Measurements from ENCODE around the gene VAMP3. TPM values are rescaled to one million over a fixed set of nuclear protein-coding genes. Genes with fewer than 3 reads are reported as not detected.

The VAMP3 gene
- polyA plus RNA-seq, 1 experiment: 106 TPM

DNA sequence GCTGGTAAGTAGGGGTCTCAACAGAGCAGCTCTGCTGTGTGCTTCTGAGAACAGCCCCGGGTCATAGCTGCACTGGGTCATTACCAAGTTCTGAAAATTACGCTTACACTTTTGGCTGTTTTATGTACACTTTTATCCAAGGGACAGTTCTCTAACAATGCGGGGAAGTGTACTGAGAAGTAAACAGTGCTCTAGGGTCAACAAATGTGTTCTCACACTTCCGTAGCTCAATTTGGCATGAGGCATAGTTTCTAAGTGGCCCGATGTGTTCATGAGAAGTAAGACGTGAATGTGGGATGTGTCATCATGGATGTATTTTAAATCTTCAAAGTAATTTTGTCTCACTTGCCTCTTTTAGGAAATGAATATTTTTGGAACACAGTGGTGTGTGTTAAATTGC lies 10.9 kb upstream of the VAMP3 start:
- Histone ChIP-seq H3K27me3 (ENCODE audit: control insufficient read depth, insufficient read depth, low read length) (peaks cover 4% of the 10 kb centered on the region), H3K36me3 (ENCODE audit: control insufficient read depth, insufficient read depth, low read length) (no peaks in the 10 kb centered on the region), H3K4me3 (ENCODE audit: low read depth, low read length) (no peak overlapping the region)
- TF ChIP-seq, protein P1, sequence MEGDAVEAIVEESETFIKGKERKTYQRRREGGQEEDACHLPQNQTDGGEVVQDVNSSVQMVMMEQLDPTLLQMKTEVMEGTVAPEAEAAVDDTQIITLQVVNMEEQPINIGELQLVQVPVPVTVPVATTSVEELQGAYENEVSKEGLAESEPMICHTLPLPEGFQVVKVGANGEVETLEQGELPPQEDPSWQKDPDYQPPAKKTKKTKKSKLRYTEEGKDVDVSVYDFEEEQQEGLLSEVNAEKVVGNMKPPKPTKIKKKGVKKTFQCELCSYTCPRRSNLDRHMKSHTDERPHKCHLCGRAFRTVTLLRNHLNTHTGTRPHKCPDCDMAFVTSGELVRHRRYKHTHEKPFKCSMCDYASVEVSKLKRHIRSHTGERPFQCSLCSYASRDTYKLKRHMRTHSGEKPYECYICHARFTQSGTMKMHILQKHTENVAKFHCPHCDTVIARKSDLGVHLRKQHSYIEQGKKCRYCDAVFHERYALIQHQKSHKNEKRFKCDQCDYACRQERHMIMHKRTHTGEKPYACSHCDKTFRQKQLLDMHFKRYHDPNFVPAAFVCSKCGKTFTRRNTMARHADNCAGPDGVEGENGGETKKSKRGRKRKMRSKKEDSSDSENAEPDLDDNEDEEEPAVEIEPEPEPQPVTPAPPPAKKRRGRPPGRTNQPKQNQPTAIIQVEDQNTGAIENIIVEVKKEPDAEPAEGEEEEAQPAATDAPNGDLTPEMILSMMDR (IDR thresholded peaks at IDR 0.05; ENCODE audit: insufficient read depth, low read depth, low read length): no peak
- no peak for DNase-seq (ENCODE audit: low read depth)
- POLR2A ChIA-PET: interaction anchor here (0.7 kb wide), 1 partner anchor 8 kb away, joined by 4 read pairs; no protein-coding TSS in a partner anchor
- CTCF ChIA-PET: interaction anchor here (2.4 to 2.9 kb wide), 2 partner anchors 8 to 92 kb away, joined by 15 read pairs; no protein-coding TSS in a partner anchor

DNA sequence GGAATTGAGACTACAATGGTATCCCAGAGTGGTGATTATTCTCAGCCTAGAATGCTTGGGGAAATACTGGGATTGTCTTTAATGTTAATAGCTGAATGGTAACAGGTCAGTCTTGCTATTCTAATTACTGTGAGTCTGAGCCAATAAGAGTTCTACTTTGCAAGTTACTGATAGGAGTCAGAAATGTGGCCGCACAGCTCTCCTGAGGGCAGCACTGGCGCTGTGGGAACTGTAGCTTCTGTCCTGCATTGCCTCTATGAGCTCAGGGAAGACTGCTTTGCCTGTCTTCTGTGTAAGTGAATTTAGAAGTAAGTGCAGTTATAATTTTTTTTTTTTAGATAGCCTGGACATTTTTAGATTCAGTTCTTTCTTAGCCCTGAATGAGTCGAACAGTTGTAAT lies 10.0 kb upstream of the VAMP3 start:
- TF ChIP-seq, protein P1 (IDR thresholded peaks at IDR 0.05; ENCODE audit: insufficient read depth, low read depth, low read length): no peak
- no peak overlapping the region for H3K4me3 ChIP-seq (ENCODE audit: low read depth, low read length)
- no peak for DNase-seq (ENCODE audit: low read depth)
- H3K27me3 ChIP-seq (ENCODE audit: control insufficient read depth, insufficient read depth, low read length): peaks cover 4% of the 10 kb centered on the region
- ChIA-PET POLR2A (no interaction called here), CTCF (interaction anchor here (0.9 to 2.9 kb wide), 3 partner anchors 9 to 92 kb away, joined by 4 to 15 read pairs (median 15); no protein-coding TSS in a partner anchor)
- H3K36me3 ChIP-seq (ENCODE audit: control insufficient read depth, insufficient read depth, low read length): no peaks in the 10 kb centered on the region

DNA sequence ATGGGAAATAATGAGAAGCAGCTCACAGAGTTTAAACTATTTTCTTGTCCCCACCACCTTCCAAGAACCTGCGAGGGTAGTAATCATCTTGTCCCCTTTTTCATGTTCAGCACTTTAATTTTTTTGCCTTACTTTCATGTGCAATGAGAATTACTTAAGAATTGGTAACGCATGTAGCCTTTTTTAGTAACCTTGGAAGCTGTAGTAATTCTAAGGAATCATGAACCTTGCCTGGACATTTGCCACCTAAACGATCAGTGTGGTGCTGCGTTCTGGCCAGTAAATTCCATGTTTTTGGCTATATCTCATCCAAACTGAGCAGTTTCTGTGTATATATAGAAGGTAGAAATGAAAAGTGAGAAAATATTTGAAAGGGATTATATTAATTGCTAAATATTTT lies 3.9 kb upstream of the VAMP3 start:
- ChIA-PET POLR2A (no interaction called here), CTCF (interaction anchor here (1.5 kb wide), 1 partner anchor 14 kb away, joined by 7 read pairs; no protein-coding TSS in a partner anchor)
- Histone ChIP-seq H3K4me3 (ENCODE audit: low read depth, low read length) (no peak overlapping the region), H3K27me3 (ENCODE audit: control insufficient read depth, insufficient read depth, low read length) (peaks cover 2% of the 10 kb centered on the region), H3K36me3 (ENCODE audit: control insufficient read depth, insufficient read depth, low read length) (no peaks in the 10 kb centered on the region)
- no peak for DNase-seq (ENCODE audit: low read depth)
- TF ChIP-seq, protein P1 (IDR thresholded peaks at IDR 0.05; ENCODE audit: insufficient read depth, low read depth, low read length): no peak

DNA sequence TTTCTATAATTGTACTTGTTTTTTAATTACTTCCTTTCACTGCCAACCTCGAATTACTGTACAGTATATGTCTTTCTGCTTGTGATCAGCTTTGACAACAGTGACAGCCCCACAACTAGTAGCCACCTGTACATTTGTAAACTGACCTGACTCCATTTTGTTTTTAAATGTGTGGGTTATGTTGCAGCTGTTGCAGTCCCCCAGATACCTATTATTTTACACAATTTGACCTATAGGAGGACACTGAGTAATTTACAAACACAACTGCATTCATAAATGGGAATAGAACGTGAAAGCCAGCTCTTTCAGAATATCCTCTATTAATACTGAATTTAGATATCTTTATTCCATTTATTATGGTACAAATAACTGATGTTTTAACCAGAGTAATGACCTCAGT lies 2.5 kb upstream of the VAMP3 start:
- H3K36me3 ChIP-seq (ENCODE audit: control insufficient read depth, insufficient read depth, low read length): no peaks in the 10 kb centered on the region
- ChIA-PET CTCF (interaction anchor here (0.7 to 3.0 kb wide), 3 partner anchors 15 to 100 kb away, joined by 3 to 22 read pairs (median 16); no protein-coding TSS in a partner anchor), POLR2A (interaction anchor here (0.9 kb wide), 1 partner anchor 9 kb away, joined by 4 read pairs; no protein-coding TSS in a partner anchor)
- TF ChIP-seq, protein P1 (IDR thresholded peaks at IDR 0.05; ENCODE audit: insufficient read depth, low read depth, low read length): no peak
- peaks cover 2% of the 10 kb centered on the region for H3K27me3 ChIP-seq (ENCODE audit: control insufficient read depth, insufficient read depth, low read length)
- H3K4me3 ChIP-seq (ENCODE audit: low read depth, low read length): no peak overlapping the region
- no peak for DNase-seq (ENCODE audit: low read depth)

DNA sequence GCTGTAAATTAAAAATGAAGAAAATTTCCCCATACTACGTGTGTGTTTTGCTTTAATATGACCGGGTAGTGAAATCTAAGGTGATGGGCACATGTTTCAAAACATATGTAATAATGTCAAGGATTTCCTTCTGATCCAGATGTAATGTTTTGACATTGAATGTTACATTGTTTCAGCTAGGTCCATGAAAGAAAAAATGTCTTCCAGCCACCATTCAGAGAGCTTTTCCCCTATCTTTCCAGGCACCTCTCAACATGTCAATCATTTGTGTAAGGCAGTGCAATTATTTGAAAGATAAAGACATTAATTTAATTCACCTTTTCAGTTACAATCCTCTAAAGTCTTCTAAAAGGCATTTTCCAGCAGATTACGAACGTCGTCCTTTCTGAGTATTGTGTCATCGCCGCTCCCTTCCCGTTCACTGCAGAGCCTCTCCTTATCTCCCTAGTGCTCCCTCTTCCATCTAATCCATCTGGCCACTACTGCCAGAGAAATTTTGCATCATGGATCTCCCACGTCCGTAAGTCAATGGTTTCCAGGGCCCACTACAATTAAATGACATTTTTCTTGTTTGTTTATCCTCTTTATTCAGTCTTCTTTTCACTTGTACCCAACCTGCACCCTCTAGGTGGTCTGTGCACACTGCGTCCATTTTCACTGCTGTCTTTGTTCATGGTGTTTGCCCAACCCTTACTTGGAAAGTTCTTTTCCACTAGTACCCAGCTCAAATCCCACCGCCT lies 1.3 kb upstream of the VAMP3 start:
- 0 out of 2 replicates have a peak, but pooled peaks cover 1% of the 10 kb centered on the region for H3K36me3 ChIP-seq (ENCODE audit: control insufficient read depth, insufficient read depth, low read length)
- no peaks in the 10 kb centered on the region for H3K27me3 ChIP-seq (ENCODE audit: control insufficient read depth, insufficient read depth, low read length)
- no peak overlapping the region for H3K4me3 ChIP-seq (ENCODE audit: low read depth, low read length)
- CTCF ChIA-PET: interaction anchor here (0.7 to 3.0 kb wide), 3 partner anchors 14 to 102 kb away, joined by 3 to 22 read pairs (median 16); no protein-coding TSS in a partner anchor
- no peak for DNase-seq (ENCODE audit: low read depth)
- TF ChIP-seq, protein P1 (IDR thresholded peaks at IDR 0.05; ENCODE audit: insufficient read depth, low read depth, low read length): no peak
- POLR2A ChIA-PET: no interaction called here
